HG03135 (cell line): Measurements from ENCODE around the gene HS6ST2.
"Not testable (repeated sequence)": the region's sequence is repeated elsewhere in the genome, so short reads cannot be mapped to it uniquely, and the experiment has no call there.

Source experiments
- ATAC-seq: cut with Tn5 transposase; IDR thresholded peaks from one replicate; pipeline ENCODE4 v1.9.1; 2021; ENCODE audit warnings: mild to moderate bottlenecking, moderate library complexity; ENCODE audit not compliant: unreplicated experiment

HS6ST2 gene

GRCh38 chrX:132945055-132945599, 13.3 kb downstream of the HS6ST2 start:
- not testable (repeated sequence) for ATAC-seq

GRCh38 chrX:132940727-132941327, 17.6 kb downstream of the HS6ST2 start:
- ATAC-seq, result no peak

- ATAC-seq, result no peak
Observed at GRCh38 chrX:132933170-132933569, 25.3 kb downstream of the HS6ST2 start.

- ATAC-seq, result no peak
Observed at GRCh38 chrX:132924426-132924825, 34.0 kb downstream of the HS6ST2 start.

GRCh38 chrX:132918523-132918922, 39.9 kb downstream of the HS6ST2 start:
- no peak for ATAC-seq

GRCh38 chrX:132916349-132916748, 42.1 kb downstream of the HS6ST2 start:
- ATAC-seq, result no peak

GRCh38 chrX:132909643-132910042, 48.8 kb downstream of the HS6ST2 start:
- no peak for ATAC-seq

- no peak for ATAC-seq
Observed at GRCh38 chrX:132908891-132909290, 49.5 kb downstream of the HS6ST2 start.

GRCh38 chrX:132900633-132901293, 57.7 kb downstream of the HS6ST2 start:
- ATAC-seq, result no peak

- no peak for ATAC-seq
Observed at GRCh38 chrX:132887569-132887968, 70.9 kb downstream of the HS6ST2 start.

GRCh38 chrX:132883358-132883915, 75.0 kb downstream of the HS6ST2 start:
- no peak for ATAC-seq

GRCh38 chrX:132880753-132881152, 77.7 kb downstream of the HS6ST2 start:
- not testable (repeated sequence) for ATAC-seq

- ATAC-seq, result no peak
Observed at GRCh38 chrX:132877954-132878536, 80.4 kb downstream of the HS6ST2 start.

- ATAC-seq, result no peak
Observed at GRCh38 chrX:132876523-132877338, 81.7 kb downstream of the HS6ST2 start.

GRCh38 chrX:132875650-132876522, 82.5 kb downstream of the HS6ST2 start:
- ATAC-seq, result no peak

- ATAC-seq, result no peak
Observed at GRCh38 chrX:132862562-132862961, 95.9 kb downstream of the HS6ST2 start.

GRCh38 chrX:132861076-132861475, 97.4 kb downstream of the HS6ST2 start:
- ATAC-seq, result no peak

- no peak for ATAC-seq
Observed at GRCh38 chrX:132860200-132860599, 98.2 kb downstream of the HS6ST2 start.

GRCh38 chrX:132858018-132858417, 100.4 kb downstream of the HS6ST2 start:
- no peak for ATAC-seq

GRCh38 chrX:132855780-132856341, 102.6 kb downstream of the HS6ST2 start:
- ATAC-seq, result no peak
